NCI-H187 (cell line): ENCODE data around the gene HAVCR1.
"Not testable (repeated sequence)": the region's sequence is repeated elsewhere in the genome, so short reads cannot be mapped to it uniquely, and the experiment has no call there.

Source experiments
- DNase-seq, 2 experiments: peaks; one replicate each; lab custom pipeline; 2025; lab: John Stamatoyannopoulos, UW

HAVCR1 gene

DNA sequence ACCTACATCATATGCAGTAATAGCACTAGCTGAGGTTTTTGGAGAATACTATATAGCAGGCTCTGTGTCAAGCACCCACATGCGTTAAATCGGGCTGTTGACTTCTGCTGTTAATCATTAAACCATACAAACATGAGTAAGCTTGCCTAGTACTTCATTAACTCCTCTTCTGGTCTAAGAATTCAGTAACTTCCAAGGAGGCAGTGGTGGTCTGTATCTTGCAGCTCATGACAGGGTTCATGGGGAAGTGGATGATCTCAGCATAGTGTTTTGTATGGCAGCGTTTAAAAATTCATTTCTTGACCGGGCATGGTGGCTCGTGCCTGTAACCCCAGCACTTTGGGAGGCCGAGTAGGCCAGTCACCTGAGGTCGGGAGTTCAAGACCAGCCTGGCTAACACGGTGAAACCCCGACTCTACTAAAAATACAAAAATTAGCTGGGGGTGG, at the start of gene HAVCR1:
HAVCR1 (minus strand) TSS at position 24 of the 447 bp plus-strand sequence. CDS start 1,173 bp downstream, outside the sequence.
- no peak for DNase-seq

DNA sequence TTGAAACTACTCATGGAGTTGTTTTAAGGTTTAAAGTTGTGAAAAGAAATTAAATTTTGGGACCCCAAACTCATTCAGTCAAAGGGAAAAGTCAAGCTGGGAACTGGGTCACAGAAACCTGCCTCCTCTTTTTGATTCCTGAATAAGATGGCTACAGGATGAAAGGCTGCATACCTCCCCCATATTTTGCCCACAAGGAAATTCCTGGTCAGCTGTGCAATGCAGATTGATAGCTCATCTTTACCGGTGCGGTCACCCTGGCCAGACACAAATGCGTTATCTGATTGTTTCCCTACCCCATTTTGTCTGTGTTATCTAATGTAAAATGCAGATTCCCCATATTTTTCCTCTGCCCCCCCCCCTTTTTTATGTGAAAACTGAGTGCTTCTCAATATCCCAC, 48.6 kb upstream of the HAVCR1 start:
- DNase-seq, result no peak

DNA sequence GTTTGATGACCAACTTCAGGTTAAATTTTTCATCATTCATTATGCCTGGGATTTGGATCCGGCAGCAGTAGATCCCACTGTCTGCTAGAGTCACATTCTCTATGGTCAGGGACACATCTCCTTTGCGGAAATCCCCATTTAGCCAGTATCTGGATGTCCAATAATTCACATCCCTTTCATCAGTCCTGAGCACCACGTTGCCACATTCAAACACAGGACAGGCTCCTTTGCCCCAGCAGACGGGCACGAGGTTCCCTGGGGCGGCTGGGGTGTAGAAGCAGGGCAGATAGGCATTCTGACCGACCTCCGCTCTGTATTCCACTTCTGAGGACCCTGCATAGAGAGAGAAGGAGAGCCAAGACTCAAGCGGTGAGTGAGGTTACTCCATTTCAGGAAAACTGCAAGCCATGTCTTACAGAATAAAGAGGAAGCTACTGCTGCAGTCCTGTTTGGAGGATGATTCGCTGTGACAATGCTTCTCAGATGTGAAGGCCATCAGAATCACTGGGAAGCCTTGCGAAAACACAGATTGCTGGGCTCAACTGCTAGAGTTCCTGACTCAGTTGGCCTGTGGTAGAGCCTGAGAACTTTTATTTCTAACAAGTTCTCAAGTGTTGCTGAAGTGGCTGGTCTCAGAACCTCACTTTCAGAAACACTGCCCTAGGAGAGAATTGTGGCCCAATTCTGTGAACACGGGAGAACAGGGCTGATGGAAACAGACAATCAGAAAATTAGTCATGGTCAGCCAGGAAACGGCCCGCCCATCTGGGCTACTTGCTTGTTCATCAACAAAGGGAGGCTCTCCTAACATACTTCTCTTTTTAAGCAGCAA, 47.9 kb upstream of the HAVCR1 start:
- no peak for DNase-seq

DNA sequence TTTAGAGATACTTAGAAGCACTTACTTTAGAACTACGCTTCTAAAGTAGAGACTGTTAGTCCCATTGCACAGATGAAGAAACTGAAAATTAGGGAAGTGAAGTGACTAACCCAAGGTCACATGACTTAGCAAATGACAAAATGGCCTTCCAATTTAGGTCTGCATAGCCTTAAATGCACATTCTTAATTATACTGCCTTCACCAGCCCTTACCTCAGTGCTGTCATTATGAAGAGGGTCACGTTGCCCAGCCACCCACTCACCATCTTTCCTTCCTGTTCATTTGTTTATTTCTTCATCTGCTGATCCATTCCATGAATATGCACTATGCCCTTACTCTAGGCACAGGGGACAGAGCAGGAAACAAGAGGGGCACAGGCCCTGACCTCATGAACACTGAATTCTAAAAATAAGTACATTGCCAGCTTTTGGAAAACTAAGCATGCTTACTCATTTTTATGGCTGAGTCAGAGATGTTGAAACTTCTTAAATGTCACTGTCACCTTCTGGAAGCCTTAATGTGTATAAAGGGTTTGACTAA, 41.3 kb upstream of the HAVCR1 start:
- no peak for DNase-seq

DNA sequence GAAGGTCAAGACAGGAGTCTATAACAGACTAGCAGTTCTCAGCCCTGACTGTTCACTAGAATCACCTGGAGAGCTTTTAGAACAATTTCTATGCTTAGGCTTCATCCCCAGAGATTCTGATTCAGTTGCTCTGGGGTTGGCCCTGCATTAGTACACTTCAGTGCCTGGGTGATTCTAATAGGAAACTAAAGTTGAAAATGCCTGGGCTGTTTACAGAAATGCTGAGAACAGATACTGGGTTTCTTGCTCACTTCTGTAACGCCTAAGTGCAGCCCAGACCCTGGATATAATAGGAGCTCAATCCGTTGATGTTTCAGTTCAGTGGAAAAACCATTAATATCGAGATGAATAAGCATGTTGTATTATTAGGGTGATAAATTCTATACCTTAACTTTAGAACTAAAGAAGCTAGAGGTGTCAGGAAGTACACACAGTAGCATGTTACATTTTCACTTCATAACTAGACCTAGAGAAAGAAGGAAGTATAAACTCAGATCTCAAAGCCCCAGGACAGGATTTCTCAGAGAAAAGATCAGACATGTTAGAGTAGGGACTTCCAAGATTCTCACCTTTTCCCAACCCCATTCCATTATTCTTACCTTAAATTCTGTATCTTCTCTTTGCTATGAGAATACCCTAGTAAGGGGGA, 29.6 kb upstream of the HAVCR1 start:
- DNase-seq, result no peak

- DNase-seq, result no peak
These were observed 27.9 kb upstream of the HAVCR1 start for GRCh38 chr5:157086751-157087359.

GRCh38 chr5:157085930-157086329, 27.0 kb upstream of the HAVCR1 start:
- no peak for DNase-seq

DNA sequence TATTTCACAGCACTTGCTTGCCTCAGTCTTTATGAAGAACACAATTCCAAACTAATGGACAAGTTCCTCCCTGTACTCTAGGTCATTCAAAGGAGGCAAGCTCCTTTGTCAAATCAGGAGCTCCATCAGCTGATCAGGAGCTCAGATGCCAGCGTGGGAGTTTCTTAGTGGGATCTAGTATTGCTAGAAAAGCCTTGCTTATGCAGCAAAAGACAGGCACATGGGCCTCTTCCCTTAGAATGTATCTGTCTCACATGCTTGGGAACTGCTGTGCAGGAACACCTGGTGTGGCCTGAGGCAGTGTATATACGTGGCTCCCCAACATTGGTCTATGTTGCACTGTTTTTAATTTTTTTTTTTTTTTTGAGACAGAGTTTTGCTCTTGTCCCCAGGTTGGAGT, 21.4 kb upstream of the HAVCR1 start:
- DNase-seq, result no peak

GRCh38 chr5:157076558-157076957, 17.6 kb upstream of the HAVCR1 start:
- DNase-seq, result no peak

DNA sequence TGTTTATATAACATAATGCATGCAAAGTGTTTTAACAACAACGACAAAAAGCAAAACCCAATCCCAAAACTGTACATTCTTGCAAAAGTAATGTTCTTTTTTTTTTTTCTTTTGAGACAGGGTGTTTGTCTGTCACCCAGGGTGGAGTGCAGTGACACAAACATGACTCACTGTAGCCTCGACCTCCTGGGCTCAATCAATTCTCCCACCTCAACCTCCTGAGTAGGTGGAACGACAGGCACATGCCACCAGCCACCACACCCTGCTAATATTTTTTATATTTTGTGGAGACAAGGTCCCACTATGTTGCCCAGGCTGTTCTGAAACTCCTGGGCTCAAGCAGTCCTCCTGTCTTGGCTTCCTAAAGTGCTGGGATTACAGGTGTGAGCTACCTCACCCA, 13.6 kb upstream of the HAVCR1 start:
- DNase-seq, result no peak

DNA sequence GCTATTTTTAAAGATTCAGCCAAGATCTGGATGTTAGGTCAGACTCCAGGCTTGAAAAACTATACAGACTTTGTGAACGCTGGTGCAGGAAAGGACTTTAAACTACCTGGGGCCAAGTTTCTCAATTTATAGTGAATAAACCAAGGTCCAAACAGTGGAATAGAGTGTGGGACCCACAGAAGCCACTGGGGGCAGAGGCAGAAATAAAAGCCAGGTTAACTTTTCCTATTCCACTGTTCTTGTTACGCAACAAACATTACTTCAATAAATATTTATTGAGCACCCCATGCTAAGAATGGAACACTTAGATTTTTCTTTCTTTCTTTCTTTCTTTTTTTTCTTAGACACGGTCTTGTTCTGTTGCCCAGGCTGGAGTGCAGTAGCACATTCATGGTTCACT, 11.0 kb upstream of the HAVCR1 start:
- DNase-seq, result no peak

DNA sequence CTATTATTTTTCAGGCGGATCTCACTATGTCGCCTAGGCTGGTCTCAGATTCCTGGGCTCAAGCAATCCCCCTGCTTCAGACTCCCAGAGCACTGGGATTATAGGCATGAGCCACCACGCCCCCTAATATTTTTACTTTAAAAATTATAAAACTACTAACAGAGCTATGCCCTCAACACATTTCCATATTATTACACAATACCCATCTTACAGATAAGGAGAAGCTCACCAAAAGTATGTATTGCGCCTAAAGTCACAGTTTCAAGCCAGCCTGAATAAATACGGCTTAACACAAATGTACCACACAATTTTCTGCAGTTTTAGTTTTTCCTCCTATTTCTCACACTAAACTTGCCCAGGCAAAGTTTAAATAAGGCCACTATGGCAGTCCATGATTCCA, 9.9 kb upstream of the HAVCR1 start:
- no peak for DNase-seq

DNA sequence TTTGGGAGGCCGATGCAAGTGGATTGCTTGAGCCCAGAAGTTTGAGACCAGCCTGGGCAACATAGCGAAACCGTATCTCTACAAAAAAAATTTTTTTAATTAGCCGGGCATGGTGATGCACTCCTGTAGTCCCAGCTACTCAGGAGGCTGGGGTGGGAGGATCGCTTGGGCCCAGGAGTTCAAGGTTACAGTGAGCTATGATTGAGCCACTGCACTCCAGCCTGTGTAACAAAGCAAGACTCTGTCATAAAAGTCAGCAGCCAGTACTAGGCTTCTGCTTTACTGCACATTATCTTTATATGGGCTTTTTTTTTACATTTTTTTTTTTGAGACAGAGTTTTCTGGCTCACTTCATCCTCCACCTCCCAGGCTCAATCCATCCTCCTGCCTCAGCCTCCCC, 9.4 kb upstream of the HAVCR1 start:
- no peak for DNase-seq

DNA sequence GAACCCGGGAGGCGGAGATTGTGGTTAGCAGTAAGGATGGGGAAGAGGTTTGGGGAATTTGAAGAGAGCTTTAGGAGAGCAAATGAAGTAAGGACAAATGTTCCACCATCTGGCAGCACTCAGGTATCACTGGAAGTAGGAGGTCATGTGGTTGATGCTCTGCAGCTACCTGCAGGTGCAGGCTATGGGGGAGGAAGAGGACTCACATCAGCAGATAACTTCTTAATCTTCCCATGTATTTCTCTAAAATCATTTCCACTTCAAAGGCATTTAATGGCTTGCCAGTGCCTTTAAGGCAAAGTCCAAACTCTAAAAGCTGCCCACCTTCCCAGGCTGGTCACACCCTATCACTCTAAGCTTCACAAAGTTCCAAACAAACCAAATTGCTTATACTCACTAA, 8.1 kb upstream of the HAVCR1 start:
- DNase-seq, result peak in 1 of 2 experiments; percentile 48

GRCh38 chr5:157066080-157066479, 7.2 kb upstream of the HAVCR1 start:
- DNase-seq, result no peak

- no peak for DNase-seq
These were observed 5.0 kb upstream of the HAVCR1 start for GRCh38 chr5:157063776-157064430.

GRCh38 chr5:157059891-157060290, 975 bp upstream of the HAVCR1 start:
- DNase-seq, result no peak

DNA sequence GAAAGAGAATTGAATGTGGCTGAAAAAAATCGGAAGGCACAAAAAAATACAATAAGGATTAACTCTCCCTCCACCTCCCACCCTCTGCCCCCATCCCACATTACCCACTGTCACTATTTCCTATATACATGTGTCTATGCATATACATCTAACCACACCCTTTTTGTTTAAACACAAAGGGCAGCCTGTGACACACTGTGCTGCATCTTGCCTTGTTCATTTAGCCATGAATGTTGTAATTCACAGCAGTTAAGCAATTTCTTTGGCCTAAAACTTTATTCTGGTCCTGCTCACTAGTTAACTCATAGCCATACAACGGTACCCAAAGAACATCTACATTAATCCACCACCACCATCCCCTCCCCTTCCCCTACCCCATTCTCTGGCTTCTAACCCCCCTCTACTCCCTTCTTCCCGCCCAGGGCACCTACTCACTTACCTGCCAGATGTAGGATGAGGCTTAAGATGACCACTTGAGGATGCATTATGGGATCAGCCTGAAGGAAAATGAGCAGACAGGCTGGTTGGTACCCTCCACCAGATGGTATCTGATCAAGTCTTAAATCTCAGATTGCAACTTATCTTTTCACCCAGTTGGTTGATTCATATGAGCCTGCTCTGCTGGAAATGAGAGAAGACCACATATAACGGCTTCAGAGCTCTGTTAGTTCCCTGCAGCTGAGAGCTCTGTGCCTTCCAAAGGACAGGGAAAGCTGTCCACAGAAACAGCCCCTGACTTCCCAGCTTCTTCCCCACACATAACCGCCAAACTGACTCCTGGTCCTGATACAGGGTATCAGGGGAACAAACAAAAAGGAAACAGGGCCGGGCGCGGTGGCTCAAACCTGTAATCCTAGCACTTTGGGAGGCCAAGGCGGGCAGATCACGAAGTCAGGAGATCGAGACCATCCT, 1.2 kb downstream of the HAVCR1 start:
- DNase-seq, result no peak

DNA sequence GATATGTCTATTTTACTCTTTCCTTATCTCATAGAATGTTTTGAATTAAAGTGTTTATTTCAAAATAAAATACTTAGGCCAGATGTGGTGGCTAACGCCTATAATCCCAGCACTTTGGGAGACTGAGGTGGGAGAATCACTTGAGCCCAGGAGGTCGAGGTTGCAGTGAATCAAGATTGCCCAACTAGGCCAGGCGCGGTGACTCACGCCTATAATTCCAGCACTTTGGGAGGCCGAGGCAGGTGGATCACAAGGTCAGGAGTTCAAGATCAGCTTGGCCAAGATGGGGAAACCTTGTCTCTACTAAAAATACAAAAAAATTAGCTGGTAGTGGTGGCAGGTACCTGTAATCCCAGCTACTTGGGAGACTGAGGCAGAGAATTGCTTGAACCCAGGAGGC, 2.1 kb downstream of the HAVCR1 start:
- not testable (repeated sequence) for DNase-seq

DNA sequence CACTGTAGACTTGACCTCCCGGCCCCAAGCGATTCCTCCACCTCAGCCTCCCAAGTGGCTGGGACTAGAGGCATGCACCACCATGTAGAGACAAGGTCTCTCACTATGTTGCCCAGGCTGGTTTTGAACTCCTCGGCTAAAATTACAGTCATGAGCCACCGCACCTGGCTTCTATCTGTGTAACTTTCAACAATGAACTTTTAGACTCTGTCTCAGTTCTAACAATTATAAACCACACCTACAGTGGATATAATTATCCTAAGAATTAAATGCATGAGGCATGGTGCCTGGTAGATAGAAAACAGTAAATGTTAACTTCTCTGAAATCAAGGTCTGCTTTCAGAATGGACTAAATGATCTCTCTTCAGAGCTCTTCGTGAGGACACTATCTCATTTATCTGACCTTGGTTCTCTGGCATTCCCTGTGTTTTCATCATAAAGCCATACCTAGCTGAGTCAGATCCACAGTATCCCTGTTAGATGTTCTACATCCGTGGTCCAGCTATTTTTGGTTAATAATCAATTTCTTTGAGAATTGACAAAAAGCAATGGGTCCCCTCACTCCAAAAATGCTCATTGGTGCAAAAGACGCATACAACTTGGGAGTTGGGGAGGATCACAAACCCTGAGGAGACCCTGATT, 7.2 kb downstream of the HAVCR1 start:
- no peak for DNase-seq

GRCh38 chr5:157050050-157050449, 8.9 kb downstream of the HAVCR1 start:
- no peak for DNase-seq
